Pancreas (tissue), 10 donors: Measurements from ENCODE around the gene CNPY1. TPM values are rescaled to one million over a fixed set of nuclear protein-coding genes. Genes with fewer than 3 reads are reported as not detected.
A peak's percentile ranks its signal among the peaks of the same experiment; 100 is the strongest.

Experiments
- ATAC-seq, 4 donors: fragments of 200-7000 bp; cut with Tn5 transposase; one replicate each; pipeline versions ENCODE4 v1.8.0 to v1.9.1; 2020; ENCODE audit warnings: mild to moderate bottlenecking in 4 of 4, moderate library complexity in 4 of 4
- DNase-seq, 6 donors: peaks; one replicate each; pipeline ENCODE4 v3.0.0-alpha.2; 2020
- FAIRE-seq: peaks from 2 replicates; lab custom pipeline; 2012; peaks lifted over from hg19 to GRCh38; lab: Jason Lieb, UNC
- H3K27ac ChIP-seq, 4 donors: fragments of 200-600 bp; sonication (generic); 1 replicate in 3 of 4; 2 replicates in 1 of 4; pipeline versions ENCODE4 v1.5.0 to v1.8.0; 2020
- H3K27me3 ChIP-seq, 4 donors: fragments of 200-600 bp; one replicate each; pipeline ENCODE4 v1.8.0; 2021
- H3K36me3 ChIP-seq, 3 donors: fragments of 200-600 bp; sonication (generic) in 1 of 3; one replicate each; pipeline versions ENCODE4 v1.5.0 to v1.8.0; 2020 to 2021
- H3K4me1 ChIP-seq, 3 donors: fragments of 200-600 bp; one replicate each; pipeline ENCODE4 v1.8.0; 2021
- H3K4me3 ChIP-seq, 4 donors: fragments of 200-600 bp; sonication (generic) in 2 of 4; one replicate each; pipeline versions ENCODE4 v1.5.0 to v1.8.0; 2020 to 2021
- H3K9me3 ChIP-seq, 4 donors: fragments of 200-600 bp; one replicate each; pipeline ENCODE4 v1.8.0; 2021
- WGBS, 2 donors: extraction: QIAGEN DNeasy Blood & Tissue Kit; methylation state at CpG; one replicate each; pipeline ENCODE4 v1.1.7; 2013; 5-methylcytosine and 5-hydroxymethylcytosine counted together
- intact Hi-C, 3 donors: fragments of 100-400 bp; cut with DNase I; formaldehyde crosslinking; loops; one replicate each; pipeline versions ENCODE4 v1.11.1 to v1.14.2; 2022
- polyA plus RNA-seq, 2 donors: library from polyadenylated mRNA; stranded (reverse); fragments of 200-250 nt; gene quantifications; one replicate each; pipeline ENCODE4 v1.2.3, GENCODE V29; 2013
- total RNA-seq, 6 donors: library from RNA; stranded (reverse); fragmentation: NEBNext Ultra II Directional in 4 of 6; extraction: Animal tissue kit (Norgen Biotek cat#: 25700) in 4 of 6; gene quantifications; one replicate each; pipeline versions ENCODE4 v1.2.1 to v1.2.4, GENCODE V29; 2021 to 2023
- TF ChIP-seq, protein P1 (sequence below), 4 donors: fragments of 200-600 bp; sonication (generic) in 3 of 4; IDR thresholded peaks; one replicate each; pipeline versions ENCODE4 v1.5.0 to v1.8.0; 2021; ENCODE audit warnings: antibody characterized with exemption in 4 of 4
- donor health status: healthy with polysubstance abuse.
- donor health status: DM: no; HTN: no; CAD: no; lungs with moderate emphysema.
- donor health status: DM: no; HTN: no; CAD: no.
- donor health status: control.
- donor health status: control.
- donor health status: Bipolar disorder and iron deficiency.
- donor health status: DM: yes; HTN: yes; CAD: no.
- donor health status: DM: no; HTN: no; CAD: no.
- donor health status: DM: no; HTN: no; CAD: no.
- donor health status: DM: yes; HTN: yes; CAD: no.

The CNPY1 gene
- total and polyA plus RNA-seq, 8 donors = not detected

DNA sequence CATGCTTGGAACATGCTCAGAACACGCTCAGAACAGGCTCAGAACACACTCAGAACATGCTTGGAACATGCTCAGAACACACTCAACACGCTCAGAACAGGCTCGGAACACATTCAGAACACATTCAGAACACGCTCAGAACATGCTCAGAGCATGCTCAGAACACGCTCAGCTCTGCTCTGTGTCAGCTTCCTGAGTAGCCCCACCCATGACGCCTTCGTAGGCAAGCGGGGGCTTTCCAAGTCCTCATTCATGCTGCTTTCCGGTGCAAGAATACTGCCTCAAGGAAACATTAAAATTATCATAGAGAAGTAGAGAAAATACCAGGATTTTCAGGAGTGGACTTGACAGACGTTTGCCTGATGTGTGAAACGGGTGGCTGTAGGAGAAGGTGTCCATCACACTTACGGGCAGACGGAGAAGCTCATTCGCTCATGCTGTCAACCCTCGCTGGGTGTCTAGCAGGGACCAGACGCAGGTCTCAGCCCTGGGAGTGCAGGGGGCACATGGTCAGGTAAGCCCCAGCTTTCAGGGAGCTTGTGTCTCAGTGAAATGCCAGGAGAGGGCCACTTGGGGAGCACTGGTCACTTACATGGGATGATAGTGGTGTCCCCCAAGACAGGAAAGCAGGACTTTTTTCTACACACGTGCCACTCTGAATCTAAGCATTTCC, 63.7 kb downstream of the CNPY1 start:
- FAIRE-seq = no peak
- H3K27me3 ChIP-seq = peaks cover 0 to 7% (median 0%) of the 10 kb centered on the region in 4 donors
- no peak overlapping the region for H3K27ac ChIP-seq
- peak in 1 of 6 donors; percentile 3 for DNase-seq
- no peak for ATAC-seq
- TF ChIP-seq, protein P1, sequence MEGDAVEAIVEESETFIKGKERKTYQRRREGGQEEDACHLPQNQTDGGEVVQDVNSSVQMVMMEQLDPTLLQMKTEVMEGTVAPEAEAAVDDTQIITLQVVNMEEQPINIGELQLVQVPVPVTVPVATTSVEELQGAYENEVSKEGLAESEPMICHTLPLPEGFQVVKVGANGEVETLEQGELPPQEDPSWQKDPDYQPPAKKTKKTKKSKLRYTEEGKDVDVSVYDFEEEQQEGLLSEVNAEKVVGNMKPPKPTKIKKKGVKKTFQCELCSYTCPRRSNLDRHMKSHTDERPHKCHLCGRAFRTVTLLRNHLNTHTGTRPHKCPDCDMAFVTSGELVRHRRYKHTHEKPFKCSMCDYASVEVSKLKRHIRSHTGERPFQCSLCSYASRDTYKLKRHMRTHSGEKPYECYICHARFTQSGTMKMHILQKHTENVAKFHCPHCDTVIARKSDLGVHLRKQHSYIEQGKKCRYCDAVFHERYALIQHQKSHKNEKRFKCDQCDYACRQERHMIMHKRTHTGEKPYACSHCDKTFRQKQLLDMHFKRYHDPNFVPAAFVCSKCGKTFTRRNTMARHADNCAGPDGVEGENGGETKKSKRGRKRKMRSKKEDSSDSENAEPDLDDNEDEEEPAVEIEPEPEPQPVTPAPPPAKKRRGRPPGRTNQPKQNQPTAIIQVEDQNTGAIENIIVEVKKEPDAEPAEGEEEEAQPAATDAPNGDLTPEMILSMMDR (IDR thresholded peaks at IDR 0.05) = no peak
- H3K4me3 ChIP-seq = no peak overlapping the region
- no peaks in the 10 kb centered on the region for H3K9me3 ChIP-seq
- 55 to 69% methylated on average over 17 of the region's 17 CpGs for WGBS, 2 donors
- intact Hi-C loops = no loop called here
- H3K4me1 ChIP-seq = no peaks in the 10 kb centered on the region
- no peaks in the 10 kb centered on the region for H3K36me3 ChIP-seq

DNA sequence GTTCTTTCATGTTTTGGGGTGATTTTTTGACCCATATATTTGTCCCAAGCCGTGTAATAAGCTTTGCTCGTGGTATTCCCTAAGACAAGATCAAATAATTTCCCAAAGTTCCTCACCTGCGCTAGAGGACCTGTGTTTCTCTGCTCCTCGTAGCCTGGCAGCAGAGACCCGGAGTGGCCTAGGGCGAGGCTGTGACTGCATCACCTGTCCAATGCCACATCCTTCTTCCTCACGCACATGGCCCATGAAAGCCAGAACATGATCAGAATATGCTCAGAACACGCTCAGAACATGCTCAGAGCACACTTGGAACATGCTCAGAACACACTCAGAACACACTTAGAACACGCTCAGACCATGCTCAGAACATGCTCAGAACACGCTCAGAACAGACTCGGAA, 64.6 kb downstream of the CNPY1 start:
- H3K4me1 ChIP-seq = no peaks in the 10 kb centered on the region
- intact Hi-C loops = no loop called here
- no peaks in the 10 kb centered on the region for H3K36me3 ChIP-seq
- no peak for FAIRE-seq
- WGBS, 2 donors = 73 to 94% methylated on average over 11 of the region's 11 CpGs
- peak in 1 of 6 donors; percentile 2 for DNase-seq
- TF ChIP-seq, protein P1 (IDR thresholded peaks at IDR 0.05) = no peak
- no peak overlapping the region for H3K4me3 ChIP-seq
- H3K27me3 ChIP-seq = peaks cover 0 to 7% (median 0%) of the 10 kb centered on the region in 4 donors
- H3K27ac ChIP-seq = no peak overlapping the region
- no peak for ATAC-seq
- no peaks in the 10 kb centered on the region for H3K9me3 ChIP-seq

DNA sequence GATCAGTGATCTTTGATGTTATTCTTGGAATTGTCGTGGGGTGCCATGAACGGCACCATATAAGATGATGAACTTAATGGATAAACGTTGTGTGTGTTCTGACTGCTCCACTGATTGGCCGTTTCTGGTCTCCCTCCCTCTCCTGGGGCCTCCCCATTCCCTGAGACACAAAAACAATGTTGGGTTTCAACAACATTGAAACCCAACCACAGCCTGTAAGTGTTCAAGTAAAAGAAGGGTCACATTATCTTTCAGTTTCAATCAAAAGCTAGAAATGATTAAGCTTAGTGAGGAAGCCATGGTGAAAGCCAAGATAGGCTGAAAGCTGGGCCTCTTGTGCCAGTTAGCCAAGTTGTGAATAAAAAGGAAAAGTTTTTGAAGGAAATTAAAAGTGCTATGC, 68.9 kb downstream of the CNPY1 start:
- DNase-seq = no peak
- Histone ChIP-seq H3K4me1 (no peaks in the 10 kb centered on the region), H3K4me3 (no peak overlapping the region), H3K9me3 (no peaks in the 10 kb centered on the region), H3K27ac (no peak overlapping the region), H3K36me3 (no peaks in the 10 kb centered on the region), H3K27me3 (peaks cover 0 to 12% (median 0%) of the 10 kb centered on the region in 4 donors)
- TF ChIP-seq, protein P1 (IDR thresholded peaks at IDR 0.05) = no peak
- intact Hi-C loops = no loop called here
- no peak for ATAC-seq
- no peak for FAIRE-seq
- 69 to 72% methylated on average over 4 of the region's 4 CpGs for WGBS, 2 donors

DNA sequence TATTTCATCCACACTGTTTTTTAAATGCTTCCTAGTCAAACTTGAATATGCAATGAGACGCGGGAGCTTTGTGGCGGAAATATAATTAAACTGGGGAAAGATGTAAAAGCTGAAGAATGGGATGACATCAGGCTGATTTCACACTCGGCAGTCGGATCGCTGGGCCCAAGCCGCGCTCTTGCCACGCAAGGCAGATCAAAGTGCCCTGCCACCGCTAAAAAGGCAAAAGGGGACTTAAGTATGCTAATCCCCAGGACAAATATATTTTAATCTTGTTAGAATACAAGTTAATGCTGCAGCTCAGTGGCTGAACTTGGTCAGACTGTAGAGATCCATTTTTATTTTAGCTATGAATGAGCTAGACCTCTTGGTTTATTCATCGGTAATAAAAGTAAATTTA, 74.6 kb downstream of the CNPY1 start:
- TF ChIP-seq, protein P1 (IDR thresholded peaks at IDR 0.05) = no peak
- Histone ChIP-seq H3K27me3 (peaks cover 0 to 54% (median 14%) of the 10 kb centered on the region in 4 donors), H3K36me3 (no peaks in the 10 kb centered on the region), H3K4me1 (peaks cover 0 to 10% (median 5%) of the 10 kb centered on the region in 3 donors), H3K27ac (no peak overlapping the region), H3K9me3 (no peaks in the 10 kb centered on the region), H3K4me3 (no peak overlapping the region)
- no peak for DNase-seq
- ATAC-seq = no peak
- 21 to 27% methylated on average over 11 of the region's 11 CpGs for WGBS, 2 donors
- intact Hi-C loops = no loop called here
- no peak for FAIRE-seq
